OCI-M1 (cell line): ENCODE results near the gene CRACR2B.

Experiments
- DNase-seq: peaks from one replicate; lab custom pipeline; 2025; lab: John Stamatoyannopoulos, UW

The CRACR2B gene

DNA sequence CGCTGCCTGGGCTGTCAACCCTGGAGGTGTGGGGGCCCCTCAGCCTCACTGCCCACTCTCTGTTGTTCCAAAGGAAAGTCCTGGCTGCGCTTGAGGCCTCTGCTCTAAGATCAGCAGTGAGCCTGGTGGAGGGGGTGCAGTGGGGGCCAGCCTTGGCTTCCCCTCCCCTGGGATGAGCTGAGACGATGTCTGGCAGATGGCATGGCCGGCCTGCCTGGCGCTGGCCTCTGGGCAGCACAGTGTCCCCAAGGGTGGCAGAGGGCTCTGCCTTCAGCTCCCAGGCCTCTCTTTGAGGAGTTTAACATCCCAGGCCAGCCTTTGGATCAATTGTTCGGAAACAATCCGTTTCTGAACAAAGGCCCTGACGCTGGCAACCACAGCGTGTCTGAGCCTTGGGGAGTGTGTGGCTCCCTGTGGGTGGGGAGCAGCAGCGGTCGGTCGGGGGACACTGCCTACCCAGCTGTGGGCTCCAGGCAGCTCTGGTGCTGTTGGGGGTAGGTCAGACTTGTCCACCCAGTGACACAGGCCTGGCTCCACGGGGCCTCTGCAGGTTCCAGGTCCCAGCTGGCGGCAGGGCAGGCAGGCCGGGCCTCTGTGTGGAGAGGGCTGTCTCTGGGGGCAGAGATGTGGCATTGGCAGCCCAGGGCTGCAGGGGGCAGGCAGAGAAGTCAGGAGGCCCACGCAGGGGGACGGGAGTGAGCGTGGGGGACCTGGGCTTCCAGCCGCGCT lies 27.0 kb downstream of the CRACR2B start:
- DNase-seq = no peak

DNA sequence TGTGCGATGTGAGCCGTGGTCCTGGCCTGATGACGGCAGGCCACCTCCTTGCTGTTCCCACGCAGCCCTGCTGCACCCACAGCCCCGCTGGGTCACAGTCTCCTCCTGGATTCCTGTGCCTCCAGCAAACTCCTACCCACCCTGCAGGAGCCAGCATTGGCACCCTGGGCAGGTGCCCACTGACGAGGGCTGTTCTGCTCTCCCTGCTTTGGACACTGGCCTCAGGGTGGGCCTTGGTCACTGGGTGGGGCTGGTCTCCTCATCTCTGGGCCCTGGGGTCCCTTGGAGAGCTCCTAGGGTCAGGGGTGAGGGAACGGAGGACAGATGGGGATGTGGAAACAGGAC lies 27.6 kb downstream of the CRACR2B start:
- DNase-seq = no peak

DNA sequence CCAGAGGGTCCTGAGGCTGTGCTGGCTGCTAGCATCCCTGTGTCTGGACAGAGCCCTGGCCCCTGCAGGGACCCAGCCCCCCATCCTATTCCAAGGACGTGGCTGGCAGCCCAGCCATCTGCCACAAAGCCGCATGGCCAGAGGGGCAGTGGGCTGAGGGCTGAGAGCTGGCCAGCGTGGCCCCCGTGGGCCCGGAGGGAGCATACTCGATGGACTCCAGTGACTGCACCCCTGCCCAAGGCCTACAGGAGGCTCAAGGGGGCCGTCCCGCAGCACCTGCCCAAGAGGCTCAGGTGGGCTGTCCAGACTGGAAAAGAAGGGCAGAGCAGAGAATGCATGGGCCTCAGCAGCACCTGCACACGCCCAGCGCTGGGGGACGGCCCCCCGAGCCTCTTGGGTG lies 28.1 kb downstream of the CRACR2B start:
- no peak for DNase-seq

DNA sequence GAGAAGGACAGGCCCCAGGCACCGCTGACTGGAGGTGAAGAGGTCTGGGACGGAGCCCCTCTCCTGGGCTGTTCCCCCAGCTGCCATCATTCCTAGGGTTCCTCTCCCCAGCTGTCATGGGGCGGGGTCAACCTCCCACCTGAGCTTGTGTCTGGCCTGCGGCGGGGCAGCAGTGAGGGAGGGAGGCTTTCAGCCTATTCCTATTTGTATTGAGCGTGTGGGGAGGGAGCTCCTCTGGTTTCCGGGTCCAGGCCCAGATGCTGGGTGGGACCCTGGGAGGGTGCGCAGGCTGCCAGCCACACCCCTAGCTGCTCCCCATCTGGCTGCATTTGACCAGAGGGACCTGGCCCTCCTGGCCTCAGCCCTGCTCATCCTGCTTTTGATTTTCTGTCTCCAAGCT lies 28.7 kb downstream of the CRACR2B start:
- DNase-seq = no peak

DNA sequence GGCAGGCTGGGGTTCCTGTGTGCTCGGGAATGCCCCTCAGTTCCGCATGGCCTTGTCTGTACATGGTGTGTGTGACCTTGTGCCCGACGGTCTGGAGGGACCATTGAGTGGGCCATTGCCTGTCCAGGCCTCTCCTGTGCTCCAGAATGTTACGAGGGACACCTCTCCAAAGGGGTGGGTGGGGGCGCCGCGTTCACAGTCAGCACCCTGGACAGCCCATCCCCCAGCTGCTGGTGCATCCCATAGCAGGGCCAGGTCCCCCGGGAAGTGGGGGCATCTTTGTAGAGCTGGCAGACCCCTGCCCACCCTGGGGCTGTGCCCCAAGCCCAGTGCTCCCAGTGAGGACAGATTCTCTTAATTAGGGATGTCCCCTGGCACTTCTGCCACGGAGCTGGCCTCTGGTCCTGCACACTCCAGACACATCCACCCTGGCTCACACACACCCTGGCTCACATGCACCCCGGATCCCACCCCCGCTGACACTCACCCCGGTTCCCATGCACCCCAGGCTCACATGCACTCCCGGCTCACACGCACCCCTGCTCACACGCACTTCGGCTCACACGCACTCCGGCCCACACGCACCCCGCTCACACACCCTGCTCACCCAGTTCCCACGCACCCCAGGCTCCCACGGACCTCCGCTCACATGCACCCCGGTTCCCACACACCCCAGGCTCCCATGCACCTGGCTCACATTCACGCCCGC lies 30.5 kb downstream of the CRACR2B start:
- DNase-seq = no peak

DNA sequence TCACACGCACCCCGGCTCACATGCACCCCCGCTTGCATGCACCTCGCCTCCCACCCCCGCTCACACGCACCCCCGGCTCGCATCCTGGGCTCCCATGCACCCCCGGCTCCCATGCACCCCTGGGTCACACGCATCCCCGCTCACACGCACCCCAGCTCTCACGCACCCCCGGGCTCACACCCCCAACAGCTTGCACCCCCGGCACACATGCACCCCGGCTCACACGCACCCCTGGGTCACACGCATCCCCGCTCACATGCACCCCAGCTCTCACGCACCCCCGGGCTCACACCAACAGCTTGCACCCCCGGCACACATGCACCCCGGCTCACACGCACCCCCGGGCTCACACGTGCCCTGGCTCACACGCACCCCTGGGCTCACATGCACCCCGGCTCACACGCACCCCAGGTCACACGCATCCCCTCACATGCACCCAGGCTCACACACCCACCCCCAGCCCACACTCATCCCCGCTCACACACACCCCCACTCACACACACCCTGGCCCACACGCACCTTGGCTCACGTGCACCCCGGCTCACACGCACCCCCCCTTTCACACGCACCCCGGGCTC lies 31.1 kb downstream of the CRACR2B start:
- DNase-seq = no peak

DNA sequence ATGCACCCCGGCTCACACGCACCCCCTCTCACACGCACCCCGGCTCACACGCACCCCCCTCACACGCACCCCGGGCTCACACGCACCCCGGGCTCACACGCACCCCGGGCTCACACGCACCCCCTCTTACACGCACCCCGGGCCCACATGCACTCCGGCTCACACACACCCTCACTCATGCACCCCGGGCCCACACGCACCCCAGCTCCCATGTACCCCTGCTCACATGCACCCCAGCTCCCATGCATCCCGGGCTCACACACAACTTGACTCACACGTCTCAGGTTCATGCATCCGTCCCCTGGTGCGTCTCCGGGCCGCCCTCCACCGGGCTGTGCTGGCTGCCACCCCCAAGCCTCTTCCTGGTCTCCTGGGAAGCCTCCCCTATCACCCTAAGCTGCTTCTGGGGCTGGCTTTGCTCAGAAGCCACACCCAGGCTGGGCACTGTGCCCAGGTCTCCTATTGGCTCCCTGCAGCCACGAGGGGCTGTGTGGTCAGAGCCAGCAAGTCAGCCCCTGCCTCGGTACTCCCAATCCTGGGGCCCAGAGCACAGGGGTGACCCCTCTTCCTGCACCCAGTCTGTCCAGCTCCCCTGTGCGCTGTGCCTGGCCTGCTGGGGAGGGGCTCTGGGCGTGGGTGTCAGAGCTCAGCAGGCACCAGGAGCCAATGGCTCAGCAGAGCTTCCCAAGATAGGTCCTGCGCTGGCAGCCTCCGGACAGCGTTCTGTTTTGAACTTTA lies 31.8 kb downstream of the CRACR2B start:
- peak; percentile 60 for DNase-seq

DNA sequence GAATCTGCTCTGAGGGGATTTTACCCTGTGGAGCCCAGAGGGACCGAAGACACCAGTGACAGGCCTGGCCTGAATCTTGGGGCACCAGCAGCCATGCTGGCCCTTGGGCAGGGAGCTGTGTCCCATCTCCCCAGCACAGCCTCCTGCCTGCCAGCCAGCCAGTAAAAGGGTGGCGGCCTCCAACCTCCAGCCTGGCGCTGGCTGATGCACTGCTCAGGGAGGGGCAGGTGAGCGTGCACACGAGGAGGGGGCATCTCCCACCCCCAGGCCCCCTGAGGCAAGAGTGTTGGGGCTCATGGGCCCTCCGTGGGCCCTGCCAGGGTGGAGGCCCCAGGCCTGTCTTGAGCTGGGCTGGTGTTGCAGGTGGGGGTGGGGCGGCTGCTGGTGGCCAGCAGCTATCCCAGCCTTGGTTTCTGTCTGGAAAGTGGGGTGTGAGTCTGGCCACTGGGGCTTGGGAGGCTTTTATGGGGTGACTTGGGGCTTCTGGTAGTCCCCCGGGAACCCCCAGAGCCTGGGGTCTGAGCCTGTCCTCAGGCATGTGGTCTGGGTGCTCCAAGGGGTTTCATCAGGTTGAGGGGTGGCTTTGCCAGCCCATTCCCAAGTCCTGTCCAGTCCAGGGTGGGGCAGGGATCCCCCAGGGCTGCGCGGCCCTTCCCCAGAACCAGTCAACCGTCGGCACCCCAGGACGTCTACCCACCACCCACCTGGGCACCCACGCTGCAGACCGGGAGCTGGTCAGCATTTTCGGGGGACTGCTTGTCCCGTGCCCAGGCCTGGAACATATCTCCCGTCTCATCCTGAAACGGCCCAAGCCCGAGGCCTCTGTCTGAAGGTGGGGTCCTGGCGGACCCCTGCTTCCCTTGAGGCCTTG lies 32.8 kb downstream of the CRACR2B start:
- no peak for DNase-seq

DNA sequence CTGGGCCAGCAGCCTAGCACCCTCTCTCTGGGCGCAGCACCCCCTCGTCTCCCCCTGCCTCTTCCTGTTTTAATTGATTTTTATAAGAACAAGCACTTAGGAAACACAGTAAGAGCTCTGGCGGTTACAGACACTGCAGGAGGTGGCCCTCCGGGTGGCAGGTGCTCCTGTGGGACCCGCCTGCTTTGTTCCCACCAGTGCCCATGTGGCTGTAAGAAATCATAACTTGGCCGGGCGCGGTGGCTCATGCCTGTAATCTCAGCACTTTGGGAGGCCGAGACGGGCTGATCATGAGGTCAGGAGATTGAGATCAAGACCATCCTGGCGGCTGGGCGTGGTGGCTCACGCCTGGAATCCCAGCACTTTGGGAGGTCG lies 33.4 kb downstream of the CRACR2B start:
- DNase-seq = no peak

DNA sequence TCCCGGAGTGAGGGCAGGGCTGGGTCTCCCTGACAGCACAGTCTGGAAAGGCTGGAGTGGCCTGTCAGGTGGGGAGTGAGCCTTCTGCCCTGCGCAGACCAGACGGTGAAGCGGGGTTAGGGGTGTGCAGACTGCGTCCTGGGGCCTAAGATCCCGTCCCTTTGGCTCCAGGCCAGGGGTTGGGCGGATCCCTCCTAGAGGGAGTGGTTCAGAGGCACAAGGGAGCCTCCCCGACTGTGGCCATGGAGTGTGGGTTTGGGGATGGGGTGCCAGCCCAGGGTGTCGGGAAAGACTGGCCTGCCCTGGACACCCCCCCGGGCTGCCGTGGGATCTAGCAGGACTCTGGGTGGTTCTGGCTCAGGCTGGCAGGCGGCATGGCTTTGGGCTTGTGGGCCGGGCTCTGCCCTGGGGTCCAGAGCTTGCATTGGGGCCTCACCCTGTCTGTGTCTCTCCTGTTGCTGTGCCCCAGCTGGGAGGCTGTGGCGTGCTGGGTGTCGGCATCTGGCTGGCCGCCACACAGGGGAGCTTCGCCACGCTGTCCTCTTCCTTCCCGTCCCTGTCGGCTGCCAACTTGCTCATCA lies 34.5 kb downstream of the CRACR2B start:
- DNase-seq = no peak

DNA sequence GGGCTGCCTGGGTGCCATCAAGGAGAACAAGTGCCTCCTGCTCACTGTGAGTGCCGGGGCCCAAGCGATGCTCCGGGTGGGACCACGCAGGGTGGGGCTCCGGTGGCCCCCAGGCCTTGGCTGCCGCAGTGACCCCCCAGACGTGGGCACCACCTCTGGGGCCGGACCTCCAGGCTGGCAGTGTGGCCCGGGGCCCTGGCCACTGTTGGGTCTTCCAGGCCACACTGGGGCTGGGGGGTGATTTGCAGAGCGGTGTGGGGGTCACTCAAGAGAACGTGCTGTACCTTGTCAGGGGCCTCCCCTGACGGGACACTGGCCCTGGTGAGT lies 34.9 kb downstream of the CRACR2B start:
- DNase-seq = no peak

DNA sequence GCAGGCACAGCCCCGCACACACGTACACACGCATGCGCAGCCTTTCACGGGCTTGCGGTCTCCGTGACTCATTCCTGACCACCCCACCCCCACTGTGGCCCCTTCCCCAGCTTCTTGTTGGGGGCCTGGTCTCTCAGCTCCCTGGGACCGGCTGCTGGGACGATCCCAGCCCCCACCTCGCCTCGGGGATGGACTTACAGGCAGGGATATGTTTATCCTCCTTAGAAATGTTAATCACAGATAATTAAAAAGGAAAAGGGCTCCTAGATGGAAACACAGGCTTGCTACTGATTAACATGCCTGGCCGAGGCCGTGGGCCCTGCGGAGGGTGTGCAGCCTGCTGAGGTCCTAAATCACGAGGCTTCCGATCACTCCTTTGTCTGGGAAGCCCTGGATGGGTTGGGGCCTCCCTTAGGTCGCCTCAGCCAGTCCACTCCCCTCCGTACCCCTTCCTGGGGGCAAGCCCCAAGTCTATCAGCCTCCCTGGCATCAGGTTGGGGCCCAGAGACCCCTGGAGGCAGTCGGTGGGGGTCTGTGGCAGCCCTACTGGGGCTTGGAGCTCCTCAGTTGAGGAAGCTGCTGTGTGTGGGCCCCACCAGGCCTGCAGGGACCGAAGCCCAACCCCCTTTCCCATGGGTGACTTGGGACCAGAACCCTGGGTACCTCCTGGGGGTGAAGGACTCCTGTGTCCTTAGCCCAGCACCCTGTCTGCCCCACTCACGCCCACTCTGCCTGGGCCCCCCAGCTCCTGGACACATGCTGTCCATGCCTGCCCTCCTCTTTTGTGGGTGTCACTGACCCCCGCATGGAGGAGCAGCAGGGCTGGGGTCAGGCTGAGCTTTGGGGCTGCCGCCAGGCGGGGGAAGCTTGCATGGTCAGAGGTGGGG lies 35.5 kb downstream of the CRACR2B start:
- DNase-seq = no peak

DNA sequence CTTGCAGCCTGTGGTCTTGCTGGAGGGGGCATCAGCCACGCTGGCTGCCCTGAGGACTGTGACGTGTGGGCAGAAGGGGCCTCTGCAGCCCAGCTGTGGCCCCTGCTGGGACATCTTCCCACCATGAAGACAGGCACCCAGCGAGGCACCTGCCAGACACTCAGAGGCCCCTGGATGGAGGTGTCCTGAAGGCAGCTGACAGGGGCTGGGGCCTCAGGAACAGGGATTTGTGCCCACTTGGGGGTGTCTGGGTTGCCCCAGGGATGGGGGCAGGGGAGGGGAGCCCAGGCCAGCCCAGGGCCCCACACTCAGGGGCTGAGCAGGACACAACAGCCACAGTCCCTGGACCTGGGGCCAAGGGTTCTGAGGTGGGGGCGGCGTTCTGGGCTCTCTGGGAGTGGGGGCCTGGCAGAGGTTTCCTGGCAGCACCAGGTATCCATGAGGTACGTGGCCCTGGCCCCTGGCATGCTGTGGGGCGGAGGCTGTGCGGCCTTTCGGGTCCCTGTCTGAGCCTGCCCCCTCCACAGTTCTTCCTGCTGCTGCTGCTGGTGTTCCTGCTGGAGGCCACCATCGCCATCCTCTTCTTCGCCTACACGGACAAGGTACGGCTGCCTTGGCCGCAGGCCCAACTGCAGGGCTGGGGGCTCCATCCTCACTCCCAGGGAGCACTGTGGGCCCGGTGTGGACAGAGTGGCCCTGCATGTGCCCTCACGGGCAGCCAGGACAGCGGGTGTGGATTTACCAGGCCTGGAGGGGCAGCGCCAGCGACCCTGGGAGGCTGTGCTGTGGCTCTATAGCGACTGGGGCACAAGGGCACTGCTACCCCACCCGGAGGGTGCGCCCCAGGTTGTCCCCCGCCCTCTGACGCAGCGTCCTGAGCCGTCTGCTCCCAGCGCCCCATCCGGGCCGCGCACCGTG lies 36.5 kb downstream of the CRACR2B start:
- no peak for DNase-seq

DNA sequence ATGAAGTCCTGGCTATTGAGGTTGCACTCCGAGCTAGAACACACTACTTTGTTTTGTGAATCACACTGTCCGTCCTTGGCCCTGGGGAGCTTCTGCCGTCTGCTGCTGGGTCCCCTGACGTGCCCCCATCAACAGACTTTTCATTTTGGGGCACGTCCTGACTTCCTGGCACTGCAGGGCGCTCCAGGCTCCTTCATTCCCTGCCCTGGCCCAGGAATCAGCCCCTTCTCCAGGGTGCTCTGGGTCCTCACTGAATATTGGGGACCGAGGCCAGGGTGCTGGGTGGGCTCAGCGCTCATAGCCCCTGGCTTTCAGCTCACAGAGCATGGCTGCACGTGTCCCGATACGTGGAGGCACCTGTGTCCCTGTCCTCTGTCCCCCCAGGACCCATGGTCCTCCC lies 37.2 kb downstream of the CRACR2B start:
- no peak for DNase-seq

DNA sequence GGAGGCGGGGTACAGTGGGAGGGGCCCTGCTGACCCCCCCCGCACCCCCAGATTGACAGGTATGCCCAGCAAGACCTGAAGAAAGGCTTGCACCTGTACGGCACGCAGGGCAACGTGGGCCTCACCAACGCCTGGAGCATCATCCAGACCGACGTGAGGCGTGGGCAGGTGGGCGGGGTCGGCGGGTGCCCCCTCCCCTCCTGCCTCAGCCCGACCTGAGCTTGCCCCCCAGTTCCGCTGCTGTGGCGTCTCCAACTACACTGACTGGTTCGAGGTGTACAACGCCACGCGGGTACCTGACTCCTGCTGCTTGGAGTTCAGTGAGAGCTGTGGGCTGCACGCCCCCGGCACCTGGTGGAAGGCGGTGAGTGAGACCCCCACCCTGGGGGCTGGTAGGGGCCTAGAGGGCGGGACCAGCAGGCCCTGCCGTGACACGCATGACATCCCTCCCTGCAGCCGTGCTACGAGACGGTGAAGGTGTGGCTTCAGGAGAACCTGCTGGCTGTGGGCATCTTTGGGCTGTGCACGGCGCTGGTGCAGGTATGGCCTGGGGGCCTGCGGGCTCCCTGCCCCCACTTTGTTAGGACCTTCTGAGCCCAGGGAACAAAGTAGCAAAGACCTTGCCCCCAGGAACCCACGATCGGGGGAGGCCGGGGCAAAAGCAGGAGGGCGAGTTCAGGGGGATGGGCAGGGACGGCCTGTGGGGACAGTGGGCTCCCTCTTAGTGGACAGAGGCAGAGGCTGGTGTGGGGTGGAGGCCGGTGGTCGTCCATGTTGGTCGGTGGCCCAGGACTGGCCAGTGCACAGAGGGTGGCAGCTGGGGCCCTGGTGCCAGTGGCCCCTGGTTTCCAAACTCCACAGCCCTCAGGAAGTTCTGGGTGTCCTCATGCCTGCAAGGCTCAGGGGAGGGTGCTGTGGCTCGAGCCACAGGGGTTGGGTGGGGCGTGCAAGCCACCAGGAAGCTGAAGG lies 38.0 kb downstream of the CRACR2B start:
- DNase-seq = no peak

DNA sequence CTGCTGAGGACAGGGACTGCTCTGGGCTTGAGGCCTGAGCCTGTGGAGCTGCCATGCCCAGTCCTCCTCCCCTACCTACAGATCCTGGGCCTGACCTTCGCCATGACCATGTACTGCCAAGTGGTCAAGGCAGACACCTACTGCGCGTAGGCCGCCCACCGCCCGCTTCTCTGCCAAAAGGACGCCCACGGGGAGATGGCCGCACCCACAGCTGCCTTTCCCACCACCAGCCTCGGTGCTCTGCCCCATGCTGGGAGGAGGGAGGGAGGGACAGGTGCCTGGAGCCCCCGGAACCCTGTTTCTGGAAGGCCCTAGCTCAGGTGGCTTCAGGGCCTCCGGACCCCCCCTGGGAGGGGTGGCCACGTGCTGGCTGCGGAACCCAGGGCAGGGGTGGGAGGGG lies 38.8 kb downstream of the CRACR2B start:
- no peak for DNase-seq

DNA sequence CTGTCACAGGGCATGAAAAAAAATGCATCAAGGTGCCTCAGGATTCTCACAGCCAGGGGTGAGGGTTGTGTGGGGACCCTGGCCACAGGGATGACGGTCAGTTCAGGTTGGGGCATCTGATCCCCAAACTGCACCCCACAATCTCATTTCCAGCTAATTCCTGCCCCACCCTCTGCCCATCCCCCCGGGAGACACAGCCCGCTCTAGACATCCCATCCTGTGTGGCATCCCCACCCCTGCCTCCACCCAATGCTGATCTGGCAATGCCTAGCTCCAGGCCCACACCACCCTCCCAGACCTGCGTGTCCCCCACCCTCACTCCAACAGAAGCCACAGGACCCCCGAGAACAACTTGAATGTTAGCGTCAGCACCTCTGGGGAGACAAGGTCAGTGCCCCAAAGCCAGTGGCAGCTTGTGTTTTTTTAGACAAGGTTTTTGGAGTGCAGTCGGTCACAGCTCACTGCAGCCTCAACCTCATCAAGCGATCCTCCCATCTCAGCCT lies 40.2 kb downstream of the CRACR2B start:
- DNase-seq = no peak

DNA sequence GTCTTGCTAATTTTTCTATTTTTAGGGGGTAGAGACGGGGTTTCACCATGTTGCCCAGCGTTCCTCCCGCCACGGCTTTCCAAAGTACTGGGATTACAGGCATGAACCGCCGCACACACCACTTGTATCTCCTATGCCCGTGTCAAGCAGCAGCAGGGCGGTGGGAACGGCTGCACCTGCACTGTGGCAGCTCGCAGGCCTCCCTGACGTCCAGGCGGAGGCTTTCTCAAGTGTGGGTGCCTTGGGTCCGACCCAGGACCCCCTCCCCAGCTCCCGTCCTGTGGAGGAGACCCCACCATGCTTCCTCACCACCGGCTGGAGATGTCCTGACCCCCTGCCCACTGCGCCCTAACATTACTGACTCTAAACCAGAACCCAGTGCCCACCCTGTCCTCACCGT lies 40.7 kb downstream of the CRACR2B start:
- no peak for DNase-seq
